AG09309 (cell line): ENCODE measurements around the gene SPATA22.
"Not testable (repeated sequence)": the region's sequence is repeated elsewhere in the genome, so short reads cannot be mapped to it uniquely, and the experiment has no call there.

Source experiments
- DNase-seq: peaks from one replicate; pipeline ENCODE4 v3.0.0-alpha.2; 2010; ENCODE audit warnings: low read depth
- H3K4me3 ChIP-seq: 2 replicates; pipeline ENCODE4 v1.5.1; 2011; ENCODE audit warnings: mild to moderate bottlenecking, low read depth, low read length, moderate library complexity; ENCODE audit not compliant: control insufficient read depth
- TF ChIP-seq, protein P1 (sequence below): IDR thresholded peaks from 2 replicates; pipeline ENCODE4 v1.5.1; 2011; ENCODE audit warnings: mild to moderate bottlenecking, low read depth, low read length, inconsistent platforms; ENCODE audit not compliant: insufficient read depth, control insufficient read depth; ENCODE audit errors: missing control alignments

The SPATA22 gene

DNA sequence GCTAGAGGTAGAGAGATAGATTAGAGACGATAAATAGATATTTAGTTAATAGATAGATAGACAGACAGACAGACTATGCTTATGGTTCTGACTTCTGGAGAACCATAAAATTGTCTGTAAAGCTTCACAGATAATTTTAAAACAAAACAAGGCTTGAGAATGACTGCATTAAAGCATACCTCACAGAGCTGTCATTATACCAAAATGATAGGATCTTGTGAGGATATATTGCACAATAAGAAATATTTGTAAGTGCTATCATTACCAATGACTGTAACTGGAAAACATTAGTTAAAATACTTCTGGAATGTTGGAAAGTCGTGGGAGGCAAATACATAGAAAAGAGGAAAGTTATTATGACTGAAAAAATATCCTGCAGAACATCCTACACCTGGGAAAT, 69.8 kb downstream of the SPATA22 start:
- no peak overlapping the region for H3K4me3 ChIP-seq
- TF ChIP-seq, protein P1, sequence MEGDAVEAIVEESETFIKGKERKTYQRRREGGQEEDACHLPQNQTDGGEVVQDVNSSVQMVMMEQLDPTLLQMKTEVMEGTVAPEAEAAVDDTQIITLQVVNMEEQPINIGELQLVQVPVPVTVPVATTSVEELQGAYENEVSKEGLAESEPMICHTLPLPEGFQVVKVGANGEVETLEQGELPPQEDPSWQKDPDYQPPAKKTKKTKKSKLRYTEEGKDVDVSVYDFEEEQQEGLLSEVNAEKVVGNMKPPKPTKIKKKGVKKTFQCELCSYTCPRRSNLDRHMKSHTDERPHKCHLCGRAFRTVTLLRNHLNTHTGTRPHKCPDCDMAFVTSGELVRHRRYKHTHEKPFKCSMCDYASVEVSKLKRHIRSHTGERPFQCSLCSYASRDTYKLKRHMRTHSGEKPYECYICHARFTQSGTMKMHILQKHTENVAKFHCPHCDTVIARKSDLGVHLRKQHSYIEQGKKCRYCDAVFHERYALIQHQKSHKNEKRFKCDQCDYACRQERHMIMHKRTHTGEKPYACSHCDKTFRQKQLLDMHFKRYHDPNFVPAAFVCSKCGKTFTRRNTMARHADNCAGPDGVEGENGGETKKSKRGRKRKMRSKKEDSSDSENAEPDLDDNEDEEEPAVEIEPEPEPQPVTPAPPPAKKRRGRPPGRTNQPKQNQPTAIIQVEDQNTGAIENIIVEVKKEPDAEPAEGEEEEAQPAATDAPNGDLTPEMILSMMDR, result no peak
- DNase-seq, result no peak

DNA sequence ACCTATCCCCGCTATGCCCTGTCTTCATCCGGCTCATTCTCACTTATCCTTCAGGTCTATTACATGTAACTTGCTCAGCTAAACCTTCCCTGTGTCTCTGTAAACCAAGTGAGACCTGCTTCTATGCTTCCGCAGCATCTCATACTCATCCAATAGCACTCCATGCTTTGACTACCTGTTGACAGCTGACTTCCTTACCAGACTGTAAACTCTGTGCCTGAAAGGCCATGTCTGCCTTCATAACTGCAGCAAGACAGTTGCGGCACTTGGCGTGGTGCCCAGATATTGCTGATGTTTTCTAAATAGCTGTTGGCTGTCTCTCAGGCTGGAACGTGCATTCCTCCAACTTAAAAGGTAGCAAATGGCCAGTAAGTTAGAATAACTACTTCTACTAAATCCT, 71.6 kb downstream of the SPATA22 start:
- TF ChIP-seq, protein P1, result no peak
- no peak for DNase-seq
- no peak overlapping the region for H3K4me3 ChIP-seq

DNA sequence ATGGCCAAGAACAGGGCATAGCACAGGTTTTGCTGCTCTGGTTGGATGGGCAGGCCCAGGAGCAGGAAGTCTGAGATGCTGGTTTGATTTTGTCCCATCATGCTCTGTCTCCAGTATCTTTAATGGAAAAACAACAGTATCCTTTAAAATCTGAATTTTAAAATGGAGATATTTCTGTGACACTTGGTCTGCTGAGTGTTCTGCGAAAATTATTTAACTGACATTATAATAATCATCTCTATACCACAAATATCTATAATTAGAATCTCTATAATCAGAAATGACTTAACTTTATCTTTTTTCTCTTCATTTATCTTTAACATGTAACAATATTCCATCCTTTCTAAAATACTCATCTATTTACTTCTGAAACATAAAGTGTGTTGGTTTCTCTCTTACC, 73.3 kb downstream of the SPATA22 start, which contains the start of gene OR1E1:
Gene OR1E1, minus strand, starts transcription at position 101 of the 400 bp plus-strand sequence. Its CDS starts 0 bp downstream, at position 101.
- no peak within 1 kb of the TSS for H3K4me3 ChIP-seq
- DNase-seq, result no peak
- TF ChIP-seq, protein P1, result no peak

DNA sequence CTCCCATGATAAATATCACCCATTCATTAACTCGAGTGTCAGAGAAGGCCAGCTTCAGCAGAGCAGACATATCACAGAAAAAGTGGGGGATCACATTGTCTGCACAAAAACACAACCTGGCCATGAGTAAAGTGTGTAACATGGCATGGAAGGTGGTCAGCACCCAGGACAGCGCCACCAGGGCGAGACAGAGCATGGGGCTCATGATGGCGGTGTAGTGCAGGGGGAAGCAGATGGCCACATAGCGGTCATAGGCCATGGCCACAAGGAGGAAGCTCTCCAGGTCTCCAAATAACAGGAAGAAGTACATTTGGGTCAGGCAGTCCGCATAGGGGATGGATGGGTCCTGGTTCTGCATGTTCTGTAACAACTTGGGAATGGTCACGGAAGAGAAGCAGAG, 73.8 kb downstream of the SPATA22 start:
- not testable (repeated sequence) for DNase-seq

More for the DNA sequence above, 73.8 kb downstream of the SPATA22 start:
- H3K4me3 ChIP-seq, result not testable (repeated sequence)
